Lower lobe of right lung (tissue), 2 donors: Measurements from ENCODE around the gene CACNA1D. TPM values are rescaled to one million over a fixed set of nuclear protein-coding genes. Genes with fewer than 3 reads are reported as not detected.

Experiments used
- ATAC-seq, 2 donors: fragments of 200-7000 bp; cut with Tn5 transposase; one replicate each; pipeline ENCODE4 v1.9.1; 2020 to 2022; ENCODE audit warnings: mild to moderate bottlenecking in 2 of 2, moderate library complexity in 2 of 2
- DNase-seq: peaks from one replicate; pipeline ENCODE4 v3.0.0-alpha.2; 2020
- H3K27ac ChIP-seq: fragments of 200-600 bp; one replicate; pipeline ENCODE4 v1.8.0; 2022
- H3K27me3 ChIP-seq: fragments of 200-600 bp; one replicate; pipeline ENCODE4 v1.8.0; 2022; ENCODE audit warnings: low read depth
- H3K36me3 ChIP-seq: fragments of 200-600 bp; one replicate; pipeline ENCODE4 v1.8.0; 2022; ENCODE audit warnings: mild to moderate bottlenecking
- H3K4me1 ChIP-seq: fragments of 200-600 bp; one replicate; pipeline ENCODE4 v1.8.0; 2022
- H3K4me3 ChIP-seq: fragments of 200-600 bp; one replicate; pipeline ENCODE4 v1.8.0; 2022; ENCODE audit warnings: mild to moderate bottlenecking
- H3K9me3 ChIP-seq: fragments of 200-600 bp; one replicate; pipeline ENCODE4 v1.8.0; 2022
- CTCF ChIP-seq: fragments of 200-600 bp; IDR thresholded peaks from one replicate; pipeline ENCODE4 v1.8.0; 2022; ENCODE audit warnings: antibody characterized with exemption, mild to moderate bottlenecking
- intact Hi-C: fragments of 100-400 bp; cut with DNase I; formaldehyde crosslinking; loops from one replicate; pipeline ENCODE4 v1.11.0; 2022
- total RNA-seq: library from RNA; stranded (reverse); fragmentation: NEBNext Ultra II Directional; extraction: Animal tissue kit (Norgen Biotek cat#: 25700); gene quantifications from one replicate; pipeline ENCODE4 v1.2.1, GENCODE V29; 2021
- donor health status: DM: no; HTN: yes; CAD: no; lungs with severe emphysema.

Gene CACNA1D
- total RNA-seq, 1 donor from 2014 or later, result 33.6 TPM

DNA sequence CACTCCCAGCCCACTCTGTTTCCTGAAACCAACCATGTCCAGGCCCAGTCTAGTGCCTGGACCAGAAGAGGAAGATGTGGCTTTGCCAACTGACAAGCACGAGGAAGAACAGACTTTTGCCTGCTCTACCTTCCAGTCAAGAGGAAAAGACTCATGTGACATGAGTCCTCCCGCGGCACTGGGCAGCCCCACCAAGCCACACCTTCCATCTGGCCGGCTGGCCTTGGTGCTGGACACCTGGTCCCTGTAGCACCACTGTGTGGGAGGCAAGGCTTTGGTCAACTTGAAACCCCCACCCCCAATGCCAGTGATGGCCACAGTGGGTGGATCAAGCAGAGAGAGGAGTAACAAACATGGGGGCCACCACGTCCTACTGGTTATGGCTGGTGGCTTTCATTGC, 339.3 kb downstream of the CACNA1D start:
- no peak overlapping the region for H3K4me3 ChIP-seq
- H3K4me1 ChIP-seq, result no peaks in the 10 kb centered on the region
- TF ChIP-seq CTCF, result no peak
- H3K27ac ChIP-seq, result no peak overlapping the region
- intact Hi-C loops, result no loop called here
- no peaks in the 10 kb centered on the region for H3K36me3 ChIP-seq
- no peaks in the 10 kb centered on the region for H3K9me3 ChIP-seq
- ATAC-seq (peak; percentile 51 to 53), DNase-seq (no peak)
- H3K27me3 ChIP-seq, result no peaks in the 10 kb centered on the region

GRCh38 chr3:53834429-53835095, 340.2 kb downstream of the CACNA1D start:
- no peaks in the 10 kb centered on the region for H3K4me1 ChIP-seq
- intact Hi-C loops, result no loop called here
- DNase-seq (no peak), ATAC-seq (peak; percentile 66 to 74)
- no peak overlapping the region for H3K4me3 ChIP-seq
- H3K36me3 ChIP-seq, result no peaks in the 10 kb centered on the region
- H3K27ac ChIP-seq, result no peak overlapping the region
- no peaks in the 10 kb centered on the region for H3K27me3 ChIP-seq
- TF ChIP-seq CTCF, result no peak
- H3K9me3 ChIP-seq, result no peaks in the 10 kb centered on the region

DNA sequence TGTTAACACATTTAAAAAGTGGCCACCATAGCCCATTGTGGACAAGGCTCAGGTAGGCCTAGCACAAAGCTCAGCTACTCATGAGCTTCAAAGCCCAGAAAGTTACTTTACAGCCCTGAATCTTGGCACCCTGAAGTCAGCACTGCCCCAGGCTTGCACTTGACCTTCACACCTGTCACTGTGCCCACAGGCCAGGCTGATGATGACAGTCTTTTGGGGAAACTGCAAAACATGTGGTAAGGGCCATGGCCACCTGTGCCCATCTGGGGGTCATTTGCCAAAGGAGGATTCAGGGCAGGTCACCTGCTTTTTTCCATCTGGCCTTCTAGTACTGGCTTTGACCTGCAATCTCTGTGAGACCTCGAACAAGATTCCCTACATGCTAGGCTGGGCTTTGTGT, 340.8 kb downstream of the CACNA1D start:
- H3K27ac ChIP-seq, result no peak overlapping the region
- H3K9me3 ChIP-seq, result no peaks in the 10 kb centered on the region
- no peak for ATAC-seq
- no peaks in the 10 kb centered on the region for H3K4me1 ChIP-seq
- H3K36me3 ChIP-seq, result no peaks in the 10 kb centered on the region
- no peaks in the 10 kb centered on the region for H3K27me3 ChIP-seq
- H3K4me3 ChIP-seq, result no peak overlapping the region
- intact Hi-C loops, result no loop called here
- TF ChIP-seq CTCF, result no peak
- no peak for DNase-seq

DNA sequence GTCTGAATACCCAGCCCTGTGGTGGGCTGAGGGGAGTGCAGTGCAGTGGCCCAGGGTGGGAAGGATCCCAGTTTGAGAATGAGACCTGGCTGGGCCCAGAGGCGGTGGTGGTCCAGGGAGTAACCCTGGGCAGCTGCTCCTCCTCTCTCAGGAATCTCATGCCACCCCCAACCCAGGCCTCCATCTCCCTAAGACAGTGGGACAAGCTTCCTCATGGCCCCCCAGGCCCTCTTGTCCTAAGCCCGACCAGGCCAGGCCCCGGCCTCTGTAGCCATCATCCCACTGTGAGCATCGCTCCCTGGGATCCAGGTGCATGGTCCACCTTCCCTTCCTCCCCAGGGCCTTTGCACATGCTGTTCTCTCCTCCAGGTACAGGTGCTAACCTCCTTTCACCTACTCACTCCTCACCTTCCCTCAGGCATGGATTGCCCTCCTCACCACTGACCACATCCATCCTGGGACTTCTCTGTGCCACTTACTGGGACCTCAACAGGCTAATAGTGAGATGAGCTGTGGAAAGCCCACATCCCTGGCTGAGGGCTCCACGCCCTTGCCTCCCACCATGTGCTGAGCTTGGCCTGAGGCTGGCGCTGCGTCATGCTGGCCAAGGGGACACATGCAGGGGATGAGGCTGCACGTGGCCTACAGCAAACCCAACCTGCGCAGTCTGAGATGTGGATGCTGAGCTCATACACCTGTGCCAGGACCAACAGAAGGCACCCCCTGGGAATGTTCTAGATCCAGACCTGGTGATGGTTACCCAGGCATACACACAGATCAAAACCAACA, 341.9 kb downstream of the CACNA1D start:
- intact Hi-C loops, result no loop called here
- Histone ChIP-seq H3K9me3 (no peaks in the 10 kb centered on the region), H3K27ac (no peak overlapping the region), H3K36me3 (no peaks in the 10 kb centered on the region), H3K27me3 (no peaks in the 10 kb centered on the region), H3K4me3 (no peak overlapping the region), H3K4me1 (no peaks in the 10 kb centered on the region)
- DNase-seq, result no peak
- ATAC-seq, result no peak
- TF ChIP-seq CTCF, result no peak

- Histone ChIP-seq H3K4me1 (peaks cover 5% of the 10 kb centered on the region), H3K27ac (no peak overlapping the region), H3K36me3 (no peaks in the 10 kb centered on the region), H3K27me3 (no peaks in the 10 kb centered on the region), H3K4me3 (no peak overlapping the region), H3K9me3 (no peaks in the 10 kb centered on the region)
- TF ChIP-seq CTCF, result no peak
- DNase-seq (peak; percentile 84), ATAC-seq (peak; percentile 64)
- intact Hi-C loops, result no loop called here
Observed at GRCh38 chr3:53837331-53837730, 342.9 kb downstream of the CACNA1D start.
